GM21528 (cell line): Measurements from ENCODE around the gene B4GALNT3.

Source experiments
- ATAC-seq: cut with Tn5 transposase; IDR thresholded peaks from one replicate; pipeline ENCODE4 v1.9.1; 2021; ENCODE audit warnings: mild to moderate bottlenecking, moderate library complexity; ENCODE audit not compliant: unreplicated experiment, low FRiP score

Gene B4GALNT3

DNA sequence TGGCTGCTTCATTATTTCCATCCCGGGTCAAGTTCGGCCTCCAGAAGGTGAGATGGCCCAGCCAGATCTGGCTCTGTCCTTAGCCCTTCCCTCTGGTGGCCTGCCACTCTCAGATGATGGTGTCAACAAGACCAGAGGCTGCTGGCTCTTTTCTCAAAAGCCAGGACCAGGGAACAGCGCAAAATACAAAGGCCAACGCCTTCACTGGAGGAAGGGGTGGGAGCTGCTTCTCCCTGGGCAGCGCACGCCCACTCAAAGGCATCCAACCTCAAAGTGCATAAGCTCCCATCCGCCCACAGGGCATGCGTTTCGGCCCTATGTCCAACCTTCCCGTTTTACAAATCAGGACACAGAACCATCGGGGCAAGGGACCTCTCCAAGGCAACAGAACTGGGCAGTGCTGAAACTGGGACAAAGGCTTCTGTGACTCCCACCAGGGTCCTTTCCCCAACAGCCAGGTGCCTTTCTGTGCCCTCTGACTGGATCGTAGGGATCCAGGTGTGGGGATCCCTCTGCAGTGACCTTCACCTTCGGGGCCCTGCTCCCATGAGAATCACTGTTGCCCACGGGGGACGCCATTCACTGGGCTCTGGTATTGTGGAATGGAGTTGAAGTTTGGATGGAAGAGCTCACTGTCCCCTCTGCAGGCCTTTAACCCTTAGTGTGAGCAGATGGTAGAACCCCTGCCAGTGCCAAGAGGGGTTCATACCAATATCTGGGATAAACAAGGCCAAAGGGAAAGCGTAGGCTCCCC, 126.8 kb downstream of the B4GALNT3 start:
- ATAC-seq: no peak

DNA sequence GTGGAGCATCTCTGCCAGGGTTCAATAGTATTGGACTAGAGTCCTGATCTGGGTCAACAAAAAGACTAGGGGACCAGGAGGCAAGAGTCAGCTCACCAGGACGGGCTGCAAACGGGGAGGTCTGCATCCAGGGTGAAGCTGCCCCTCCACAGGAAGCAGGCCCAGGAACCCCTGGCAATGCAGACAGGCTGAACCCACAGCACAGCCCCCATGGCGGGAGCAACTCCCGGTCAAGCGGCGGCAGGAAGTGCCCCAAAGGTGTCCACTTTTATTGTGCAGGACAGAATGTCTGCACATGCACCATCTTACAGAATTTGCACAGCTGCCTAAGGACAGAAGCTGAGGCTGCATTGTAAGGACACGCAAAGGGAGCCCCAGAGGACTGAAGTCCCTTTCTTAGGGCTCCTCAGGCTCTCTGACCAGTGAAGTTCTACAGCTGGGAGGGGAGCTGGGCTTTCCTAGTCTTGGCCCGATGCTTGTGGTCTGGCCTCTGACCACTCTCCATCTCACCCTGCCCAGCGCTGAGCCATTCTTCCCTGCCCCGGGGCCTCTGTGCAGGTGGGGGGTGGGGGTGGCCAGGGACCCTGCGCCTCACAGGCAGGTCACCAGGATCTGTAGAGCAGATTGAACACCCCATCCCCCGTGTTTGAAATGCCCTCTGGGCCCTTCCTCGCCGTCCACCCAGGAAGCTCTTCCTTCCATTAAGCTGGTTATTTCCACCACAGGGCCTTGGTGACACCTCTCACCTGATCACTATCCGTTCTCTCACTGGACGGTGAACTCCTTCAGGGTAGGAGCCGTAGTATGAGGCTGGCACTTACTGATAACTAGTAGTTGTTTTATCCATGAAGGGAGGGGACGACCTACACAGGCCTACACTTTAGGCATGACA, 127.6 kb downstream of the B4GALNT3 start:
- no peak for ATAC-seq

DNA sequence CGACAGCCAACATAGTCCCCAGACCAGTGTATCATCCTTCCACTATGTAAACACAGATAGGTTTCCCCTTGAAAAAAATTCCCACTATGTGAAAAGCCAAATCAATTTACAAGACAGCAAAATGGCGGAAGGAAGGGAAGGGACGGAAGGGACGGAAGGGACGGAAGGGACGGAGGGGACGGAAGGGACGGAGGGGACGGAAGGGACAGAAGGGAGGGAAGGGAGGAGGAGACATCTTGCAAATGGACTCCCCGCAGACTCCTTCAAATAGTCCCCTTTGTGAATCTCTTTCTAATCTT, 128.2 kb downstream of the B4GALNT3 start:
- no peak for ATAC-seq

DNA sequence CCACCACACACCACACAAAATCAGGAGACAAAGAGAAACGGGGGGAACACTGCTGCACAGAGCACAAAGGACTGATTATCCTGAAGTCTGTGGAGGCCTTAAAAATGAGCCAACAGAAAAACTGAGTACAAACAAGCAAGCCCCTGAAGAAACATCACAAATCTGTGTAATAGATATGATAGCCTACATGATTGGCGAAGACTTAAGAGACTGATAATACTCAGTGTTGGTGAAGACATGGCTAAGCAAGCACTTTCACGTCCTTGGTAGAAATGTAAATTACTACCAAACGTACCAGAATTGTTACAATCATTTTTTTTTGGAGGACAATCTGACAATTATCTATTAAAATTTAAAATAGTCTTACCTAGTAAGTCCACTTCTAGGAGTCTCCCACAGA, 128.9 kb downstream of the B4GALNT3 start:
- no peak for ATAC-seq

DNA sequence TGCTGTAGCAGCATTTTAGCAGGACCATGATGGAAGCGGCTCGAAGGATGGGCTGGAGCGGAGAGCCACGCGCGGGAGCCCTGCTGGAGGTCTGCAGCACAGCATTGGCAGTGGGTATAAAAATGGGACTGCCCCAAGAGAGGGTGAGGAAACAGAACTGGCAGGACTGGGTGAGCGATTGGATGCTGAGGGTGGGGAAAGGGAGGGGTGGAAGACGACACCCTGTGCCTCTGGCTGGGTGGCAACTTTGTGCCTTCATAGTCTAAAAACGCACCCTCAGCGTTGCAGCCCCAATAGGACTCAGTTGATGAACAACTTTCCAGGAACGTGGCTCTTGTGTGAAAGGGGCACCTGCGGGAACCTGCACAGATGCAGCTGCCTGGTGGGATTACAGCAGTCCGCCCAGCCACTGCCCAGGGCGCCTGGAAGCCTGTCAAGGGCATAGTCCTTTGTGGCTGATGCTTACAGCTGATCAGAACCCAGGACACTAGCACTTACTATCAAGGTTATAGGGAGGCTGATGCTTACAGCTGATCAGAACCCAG, 130.5 kb downstream of the B4GALNT3 start:
- no peak for ATAC-seq

DNA sequence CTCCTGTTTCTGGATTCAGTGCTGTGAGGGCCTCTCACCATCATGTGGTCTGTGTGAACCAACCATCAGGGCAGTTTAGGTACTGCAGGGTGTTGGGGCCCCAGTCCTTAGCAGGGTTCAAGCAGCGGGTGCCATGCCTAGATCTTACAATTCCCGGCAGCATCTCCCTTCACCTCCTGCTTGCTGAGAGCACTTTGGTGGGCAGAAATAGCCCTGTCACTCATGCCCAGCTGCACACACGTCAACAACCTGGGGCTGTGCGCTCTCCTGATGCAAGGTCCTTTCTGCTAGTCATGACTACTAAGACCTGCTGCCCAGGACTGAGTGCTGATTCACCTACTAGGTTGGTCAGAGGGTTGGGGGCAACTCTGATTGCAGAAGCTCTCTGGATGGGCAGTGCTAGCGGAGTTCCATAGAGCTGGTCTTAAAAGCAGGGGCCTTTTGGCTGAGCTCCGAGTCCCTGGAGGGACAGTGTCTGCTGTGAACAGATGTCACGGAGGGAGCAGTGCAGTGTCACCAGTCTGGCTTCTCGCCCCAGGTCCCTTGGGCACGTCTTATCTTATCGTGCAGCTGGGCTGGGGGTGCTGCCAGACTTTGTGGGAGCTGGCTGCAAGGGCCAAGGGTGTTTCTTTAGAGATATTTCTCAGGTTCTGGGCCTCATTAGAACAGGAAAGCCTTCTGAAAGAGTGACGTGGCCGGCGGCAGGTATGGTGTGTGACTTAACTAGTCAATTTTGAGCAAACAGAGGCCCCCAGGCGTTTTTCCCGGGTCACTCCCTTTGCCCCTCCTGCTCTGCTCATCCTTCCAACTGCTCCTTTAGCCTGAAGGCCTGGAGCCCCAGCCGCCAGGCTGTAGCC, 131.7 kb downstream of the B4GALNT3 start:
- no peak for ATAC-seq

DNA sequence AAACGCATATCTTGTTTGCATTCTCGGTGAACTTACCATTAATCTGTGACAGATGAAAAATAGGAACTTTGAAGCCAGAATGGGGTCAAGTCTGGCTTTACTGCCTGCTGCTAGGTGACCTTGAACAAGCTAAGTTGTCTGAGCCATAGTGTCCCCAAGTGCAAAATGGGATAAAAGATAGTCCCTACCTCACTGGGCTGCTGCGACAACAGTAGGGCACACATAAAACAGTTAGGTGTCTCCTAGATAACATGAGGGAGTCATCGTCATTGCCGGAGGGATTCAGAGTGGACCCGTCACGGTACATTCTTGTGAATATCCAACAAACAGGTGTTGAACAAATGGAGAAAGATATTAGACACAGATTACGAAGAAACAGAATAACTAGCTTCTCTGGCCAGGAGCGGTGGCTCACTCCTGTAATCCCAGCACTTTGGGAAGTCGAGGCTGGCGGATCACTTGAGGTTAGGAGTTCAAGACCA, 132.3 kb downstream of the B4GALNT3 start:
- no peak for ATAC-seq

DNA sequence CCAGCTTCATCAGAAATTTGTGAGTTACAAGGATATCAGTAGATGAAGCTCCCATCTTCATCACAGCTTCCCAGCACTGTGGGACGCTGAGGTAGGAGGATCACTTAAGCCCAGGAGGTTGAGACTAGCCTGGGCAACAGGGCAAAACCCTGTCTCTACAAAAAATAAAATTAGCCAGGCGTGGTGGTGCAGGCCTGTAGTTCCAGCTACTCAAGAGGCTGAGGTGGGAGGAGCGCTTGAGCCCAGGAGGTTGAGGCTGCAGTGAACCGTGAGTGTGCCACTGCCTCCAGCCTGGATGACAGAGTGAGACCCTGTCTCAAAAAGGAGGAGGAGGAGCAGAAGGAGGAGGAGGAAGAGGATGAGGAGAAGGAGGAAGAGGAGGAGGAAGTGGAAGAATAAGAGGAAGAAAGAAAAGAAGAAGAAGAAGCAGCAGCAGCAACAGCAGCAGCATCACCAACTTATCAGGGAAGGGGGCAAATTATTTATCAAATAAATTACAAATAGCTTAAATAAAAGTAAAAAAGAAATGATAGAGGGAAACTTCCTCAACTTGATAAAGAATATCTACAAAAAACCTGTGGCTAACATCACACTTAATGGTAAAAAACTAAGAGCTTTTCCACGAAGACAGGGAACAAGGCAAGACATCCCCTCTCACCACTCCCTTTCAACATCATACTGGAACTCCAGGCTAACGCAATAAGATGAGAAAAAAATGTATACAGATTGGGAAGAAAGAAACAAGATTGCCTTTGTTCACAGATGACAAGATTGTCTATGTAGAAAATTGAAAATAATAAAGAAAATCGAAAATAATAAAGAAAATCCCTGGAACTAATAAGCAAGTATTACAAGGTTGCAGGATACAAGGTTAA, 133.9 kb downstream of the B4GALNT3 start:
- ATAC-seq: no peak

DNA sequence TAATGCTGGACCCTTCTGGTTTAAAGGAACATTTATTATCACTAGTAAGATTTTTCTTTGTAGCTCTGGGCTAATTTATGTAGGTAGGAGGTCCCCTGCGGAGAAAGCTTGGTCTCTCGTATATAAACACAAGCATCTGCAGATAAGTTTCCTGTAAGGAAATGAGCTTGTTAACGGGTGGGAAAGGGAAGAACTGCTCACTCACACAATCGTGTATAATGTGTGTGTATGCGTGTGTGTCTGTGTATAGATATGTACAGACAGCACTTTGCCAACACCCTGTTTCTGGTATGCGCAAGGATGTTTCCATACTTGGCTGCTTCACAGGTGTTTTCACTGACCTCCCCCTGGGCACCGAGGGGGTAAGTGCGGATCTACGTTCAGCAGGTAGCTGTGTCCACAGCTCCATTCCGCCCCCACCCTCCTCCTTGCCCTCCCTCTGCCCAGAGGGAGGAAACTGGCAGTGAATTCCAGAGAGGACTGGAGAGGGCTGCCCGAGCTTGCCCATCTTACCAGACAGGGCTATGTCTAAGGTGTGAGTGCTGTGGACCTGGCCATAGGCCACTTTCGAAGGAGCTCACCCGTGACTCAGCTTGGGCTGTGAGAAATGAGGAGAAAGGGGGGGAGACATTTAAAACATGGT, 138.3 kb downstream of the B4GALNT3 start:
- ATAC-seq: no peak

DNA sequence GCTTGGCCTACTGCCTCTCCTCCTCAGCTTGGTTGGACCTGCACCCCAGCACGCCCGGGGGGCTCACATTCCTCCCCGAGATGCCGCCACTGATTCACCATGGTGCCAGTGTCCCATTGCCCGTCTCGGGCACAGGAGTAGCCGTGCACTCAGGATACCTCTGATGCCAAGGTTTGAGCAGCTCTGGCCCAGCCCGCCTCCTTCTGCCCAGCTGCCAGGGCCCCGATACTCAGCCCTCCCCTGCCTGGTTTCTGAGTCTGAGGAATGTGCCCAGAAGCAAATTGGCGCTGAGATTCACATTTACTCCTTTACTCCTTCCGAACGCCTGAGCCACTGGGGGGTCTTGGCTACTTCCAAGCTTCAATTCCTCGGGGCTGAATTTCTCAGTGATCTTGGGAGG, 140.0 kb downstream of the B4GALNT3 start:
- ATAC-seq: no peak

DNA sequence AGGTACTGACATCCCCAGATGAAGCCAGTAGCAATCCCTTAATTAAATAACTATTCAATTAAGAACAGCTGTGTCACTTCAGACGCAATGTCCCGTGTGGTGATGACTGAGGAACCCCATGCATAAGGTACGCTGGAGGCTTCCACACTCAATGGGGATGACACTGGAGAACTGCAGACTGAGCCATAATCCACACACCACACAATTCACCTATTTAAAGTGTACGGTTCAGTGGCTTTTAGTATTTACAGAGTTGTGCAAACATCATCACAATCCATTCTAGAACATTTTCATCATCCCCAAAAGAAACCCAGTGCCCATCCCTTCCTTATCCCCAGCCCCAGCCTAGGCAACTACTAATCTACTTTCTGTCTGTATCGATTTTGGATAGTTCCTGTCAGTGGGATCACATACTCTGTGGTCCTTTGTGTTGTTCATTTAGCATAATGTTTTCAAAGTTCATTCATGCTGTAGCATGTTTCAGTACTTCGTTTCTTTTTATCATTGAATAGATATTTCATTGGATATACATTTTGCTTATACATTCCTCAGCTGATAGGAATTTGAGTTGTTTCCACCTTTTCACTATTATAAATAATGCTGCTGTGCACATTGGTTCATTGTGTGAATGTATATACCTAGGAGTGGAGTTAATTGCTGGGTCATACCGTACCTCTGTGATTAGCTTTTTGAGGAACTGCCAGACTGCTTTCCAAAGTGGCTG, 142.4 kb downstream of the B4GALNT3 start:
- no peak for ATAC-seq

DNA sequence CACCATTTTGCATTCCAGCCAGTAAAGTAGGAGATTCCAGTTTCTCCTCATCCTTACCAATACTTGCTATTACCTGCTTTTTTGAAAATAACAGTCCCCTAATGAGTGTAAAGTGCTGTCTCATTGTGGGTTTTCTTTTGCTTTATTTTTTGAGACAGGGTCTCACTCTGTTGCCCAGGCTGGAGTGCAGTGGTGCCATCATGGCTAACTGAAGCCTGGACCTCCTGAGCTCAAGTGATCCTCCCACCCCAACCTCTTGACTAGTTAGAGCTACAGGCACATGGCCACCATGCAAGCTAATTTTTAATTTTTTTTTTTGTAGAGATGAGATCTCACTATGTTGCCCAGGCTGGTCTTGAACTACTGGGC, 142.9 kb downstream of the B4GALNT3 start:
- ATAC-seq: no peak

DNA sequence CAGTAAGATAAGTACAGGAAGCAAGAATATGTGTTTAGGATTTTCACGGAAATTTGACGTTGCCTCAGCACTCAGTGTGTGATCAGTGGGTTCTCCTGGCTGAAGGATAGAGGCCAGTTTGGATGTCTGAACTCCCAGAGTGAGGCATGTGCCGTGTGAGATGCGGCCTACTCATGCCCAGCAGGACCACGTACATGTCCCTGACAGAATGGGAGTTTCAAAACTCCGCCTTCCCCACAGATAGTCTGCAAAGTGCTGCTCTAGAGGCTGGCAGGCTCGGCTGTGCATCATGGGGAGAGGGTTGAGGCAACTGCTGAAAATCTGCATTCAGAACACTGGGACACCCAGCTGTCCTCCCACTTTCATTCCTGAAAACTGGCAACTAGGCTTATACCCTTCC, 145.2 kb downstream of the B4GALNT3 start:
- no peak for ATAC-seq

DNA sequence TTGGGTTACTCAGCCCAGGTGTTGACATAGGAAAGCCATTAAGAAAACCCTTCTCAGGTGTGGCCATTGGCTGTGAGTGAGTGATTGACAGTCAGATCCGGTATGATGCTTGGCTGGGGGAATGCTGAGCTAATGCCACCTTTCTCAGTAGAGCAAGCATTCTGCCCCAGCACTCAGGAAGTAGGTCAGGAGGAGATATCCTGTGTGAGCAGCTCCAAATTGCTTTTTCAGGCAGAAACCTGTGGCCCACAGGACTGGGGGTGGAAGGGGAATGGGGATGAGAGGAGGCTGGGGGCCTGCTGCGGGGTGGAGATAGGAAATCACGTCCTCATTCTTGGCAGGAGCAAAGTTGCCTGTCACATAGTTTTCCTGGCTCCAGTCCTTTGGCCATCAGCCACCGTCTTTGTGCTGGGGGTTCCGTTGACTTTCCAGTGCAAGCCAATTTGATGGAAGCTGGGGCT, 147.8 kb downstream of the B4GALNT3 start:
- ATAC-seq: no peak

DNA sequence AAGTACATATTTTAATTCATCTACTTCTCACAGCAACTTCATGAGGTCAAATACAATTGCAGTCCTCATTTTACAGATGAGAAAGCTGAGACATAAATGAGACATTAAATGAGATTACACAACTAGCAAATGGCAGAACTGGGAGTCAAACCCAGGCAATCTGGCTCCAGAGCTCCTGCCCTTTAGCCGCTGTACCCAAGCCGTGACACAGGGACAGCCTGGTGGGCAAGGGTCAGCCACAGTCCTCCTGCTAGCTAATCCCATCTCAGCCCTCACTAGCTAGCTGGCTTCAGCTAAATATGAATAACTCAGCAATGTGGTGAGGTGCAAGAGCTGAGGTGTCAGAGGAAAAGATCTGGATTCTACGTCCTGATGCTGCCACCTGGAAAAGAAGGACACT, 148.7 kb downstream of the B4GALNT3 start:
- no peak for ATAC-seq

DNA sequence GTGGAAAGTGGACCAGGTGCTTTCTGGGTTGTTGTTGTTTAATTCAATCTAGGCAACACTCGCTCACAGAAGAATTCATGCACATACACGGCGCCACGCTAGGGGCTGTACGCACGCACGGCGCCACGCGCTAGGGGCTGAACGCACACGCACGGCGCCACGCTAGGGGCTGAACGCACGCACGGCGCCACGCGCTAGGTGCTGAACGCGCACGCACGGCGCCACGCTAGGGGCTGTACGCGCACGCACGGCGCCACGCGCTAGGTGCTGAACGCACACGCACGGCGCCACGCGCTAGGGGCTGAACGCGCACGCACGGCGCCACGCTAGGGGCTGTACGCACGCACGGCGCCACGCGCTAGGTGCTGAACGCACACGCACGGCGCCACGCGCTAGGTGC, 149.2 kb downstream of the B4GALNT3 start:
- no peak for ATAC-seq

DNA sequence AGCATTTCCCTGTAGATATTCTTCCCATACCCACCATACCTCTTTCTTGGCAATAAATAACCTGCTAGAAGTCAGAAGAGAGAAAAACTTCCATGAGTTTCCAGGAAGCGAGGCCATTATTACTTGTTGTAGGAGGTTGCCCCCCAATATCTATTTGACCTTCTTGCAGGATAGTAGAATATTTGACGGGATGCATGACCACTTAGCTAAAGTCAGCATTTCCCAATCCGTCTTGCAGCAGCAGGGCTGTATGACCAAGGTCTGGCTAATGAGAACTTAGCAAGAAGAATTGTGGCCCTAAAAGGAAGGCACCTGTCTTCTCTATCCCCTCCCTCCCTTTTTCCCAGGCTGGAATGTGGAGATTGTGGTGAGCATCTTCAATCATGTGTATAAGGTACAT, 152.0 kb downstream of the B4GALNT3 start:
- no peak for ATAC-seq

DNA sequence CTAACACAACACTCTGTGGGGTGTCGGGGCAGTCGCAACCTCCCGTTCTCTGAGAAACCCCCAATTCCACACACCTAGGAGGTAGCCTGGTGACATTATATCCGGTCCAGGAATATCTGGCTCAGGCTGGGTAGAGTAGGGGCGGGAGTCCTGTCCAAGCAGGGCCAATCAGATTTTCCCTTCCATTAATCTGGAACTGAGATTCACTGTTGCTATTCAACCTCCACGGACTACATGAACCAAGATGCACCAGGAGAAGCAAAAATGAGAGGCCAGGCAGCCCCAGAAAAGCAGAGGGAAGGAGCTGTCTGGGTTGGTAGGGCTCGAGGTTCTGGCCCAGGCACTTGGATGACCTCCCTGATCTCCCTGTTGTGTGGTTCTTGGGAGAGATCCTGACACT, 152.6 kb downstream of the B4GALNT3 start:
- ATAC-seq: no peak

DNA sequence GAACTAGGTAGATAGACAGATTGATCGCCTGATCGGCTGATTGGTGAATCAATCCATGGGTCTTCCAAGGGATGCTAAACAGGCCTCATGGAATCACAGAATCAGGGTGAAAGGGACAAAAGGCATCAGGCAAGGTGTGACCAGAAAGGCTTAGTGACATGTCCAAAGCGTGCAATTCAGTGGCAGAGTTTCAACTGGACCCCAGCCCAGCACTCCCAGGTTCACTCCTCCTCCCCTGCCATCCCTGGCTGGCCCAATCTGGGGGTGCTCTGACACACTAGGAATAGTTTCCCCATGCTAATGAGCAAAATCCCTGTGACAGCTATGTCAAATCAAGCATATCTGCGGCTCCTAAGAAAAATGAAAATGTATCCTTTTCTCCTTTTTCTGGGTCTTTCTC, 153.1 kb downstream of the B4GALNT3 start:
- no peak for ATAC-seq
